Activated CD4-positive, alpha-beta T cell treated with anti-CD3 and anti-CD28 coated beads, Interleukin-2, amount 10 ng/mL, durations not matched to agents 7 days and 5 days (primary cell): ENCODE measurements around the gene SETBP1. TPM values are rescaled to one million over a fixed set of nuclear protein-coding genes. Genes with fewer than 3 reads are reported as not detected.

ENCODE experiments used
- CTCF ChIA-PET: fragments of 350-600 bp; sonication (Branson Sonifier 250); formaldehyde crosslinking; loops from one replicate; lab custom pipeline; 2021; ENCODE audit warnings: antibody characterized with exemption; lab: Charles Lee
- POLR2A ChIA-PET: fragments of 350-600 bp; sonication (Branson Sonifier 250); formaldehyde crosslinking; loops from one replicate; lab custom pipeline; 2021; ENCODE audit warnings: antibody characterized with exemption; lab: Charles Lee
- DNase-seq: peaks from one replicate; pipeline ENCODE4 v3.0.0-alpha.2; 2020
- H3K27ac Mint-ChIP-seq: one replicate; pipeline ENCODE4 v1.8.0; 2021; ENCODE audit warnings: mild to moderate bottlenecking, moderate library complexity, mixed read lengths
- H3K27me3 Mint-ChIP-seq: one replicate; pipeline ENCODE4 v1.8.0; 2021; ENCODE audit warnings: mixed read lengths
- H3K36me3 Mint-ChIP-seq: one replicate; pipeline ENCODE4 v1.8.0; 2021; ENCODE audit warnings: low read depth, mixed read lengths
- H3K4me1 Mint-ChIP-seq: one replicate; pipeline ENCODE4 v1.8.0; 2021; ENCODE audit warnings: mixed read lengths
- H3K4me3 Mint-ChIP-seq: one replicate; pipeline ENCODE4 v1.8.0; 2021; ENCODE audit warnings: mild to moderate bottlenecking, moderate library complexity, mixed read lengths
- H3K9me3 Mint-ChIP-seq: one replicate; pipeline ENCODE4 v1.8.0; 2021; ENCODE audit warnings: mixed read lengths
- total RNA-seq, 2 experiments: library from RNA; stranded (reverse); gene quantifications; one replicate each; pipeline ENCODE4 v1.2.3, GENCODE V29; 2021

Gene SETBP1
- total RNA-seq, 2 experiments from 2014 or later, result 3.7 to 4.4 TPM

- H3K27me3 Mint-ChIP-seq, result peaks cover 42% of the 10 kb centered on the region
- POLR2A ChIA-PET, result no interaction called here
- H3K4me1 Mint-ChIP-seq, result peaks cover 76% of the 10 kb centered on the region
- no peaks in the 10 kb centered on the region for H3K9me3 Mint-ChIP-seq
- peaks cover 13% of the 10 kb centered on the region for H3K36me3 Mint-ChIP-seq
- DNase-seq, result no peak
- H3K27ac Mint-ChIP-seq, result no peak overlapping the region
- CTCF ChIA-PET, result interaction anchor here (0.6 to 1.6 kb wide), 6 partner anchors 9 to 68 kb away, joined by 3 to 5 read pairs (median 4); no protein-coding TSS in a partner anchor
- no peak overlapping the region for H3K4me3 Mint-ChIP-seq
Measured at GRCh38 chr18:44729631-44730101, 49.0 kb downstream of the SETBP1 start.

- H3K4me3 Mint-ChIP-seq, result no peak overlapping the region
- H3K4me1 Mint-ChIP-seq, result peaks cover 63% of the 10 kb centered on the region
- peaks cover 52% of the 10 kb centered on the region for H3K27me3 Mint-ChIP-seq
- ChIA-PET CTCF (interaction anchor here (0.9 kb wide), 1 partner anchor 105 kb away, joined by 3 read pairs; no protein-coding TSS in a partner anchor), POLR2A (no interaction called here)
- no peak overlapping the region for H3K27ac Mint-ChIP-seq
- peaks cover 13% of the 10 kb centered on the region for H3K36me3 Mint-ChIP-seq
- no peaks in the 10 kb centered on the region for H3K9me3 Mint-ChIP-seq
- DNase-seq, result no peak
Measured at GRCh38 chr18:44730803-44731529, 50.3 kb downstream of the SETBP1 start.

GRCh38 chr18:44731530-44732237 is 51.0 kb downstream of the SETBP1 start:
- H3K36me3 Mint-ChIP-seq, result peaks cover 13% of the 10 kb centered on the region
- no peaks in the 10 kb centered on the region for H3K9me3 Mint-ChIP-seq
- peaks cover 55% of the 10 kb centered on the region for H3K27me3 Mint-ChIP-seq
- H3K27ac Mint-ChIP-seq, result no peak overlapping the region
- DNase-seq, result no peak
- ChIA-PET POLR2A (no interaction called here), CTCF (no interaction called here)
- no peak overlapping the region for H3K4me3 Mint-ChIP-seq
- H3K4me1 Mint-ChIP-seq, result peaks cover 56% of the 10 kb centered on the region

GRCh38 chr18:44732238-44732563 is 51.5 kb downstream of the SETBP1 start:
- H3K36me3 Mint-ChIP-seq, result peaks cover 12% of the 10 kb centered on the region
- no peaks in the 10 kb centered on the region for H3K9me3 Mint-ChIP-seq
- H3K27me3 Mint-ChIP-seq, result peaks cover 55% of the 10 kb centered on the region
- ChIA-PET CTCF (interaction anchor here (3.2 kb wide), 1 partner anchor 11 kb away, joined by 13 read pairs; no protein-coding TSS in a partner anchor), POLR2A (no interaction called here)
- no peak overlapping the region for H3K4me3 Mint-ChIP-seq
- H3K4me1 Mint-ChIP-seq, result peaks cover 51% of the 10 kb centered on the region
- DNase-seq, result no peak
- H3K27ac Mint-ChIP-seq, result no peak overlapping the region

- ChIA-PET POLR2A (no interaction called here), CTCF (interaction anchor here (0.9 to 3.2 kb wide), 5 partner anchors 9 to 38 kb away, joined by 3 to 13 read pairs (median 3); no protein-coding TSS in a partner anchor)
- Mint-ChIP-seq H3K27ac (no peak overlapping the region), H3K27me3 (peaks cover 54% of the 10 kb centered on the region), H3K4me3 (no peak overlapping the region), H3K4me1 (peaks cover 47% of the 10 kb centered on the region), H3K9me3 (no peaks in the 10 kb centered on the region), H3K36me3 (peaks cover 8% of the 10 kb centered on the region)
- DNase-seq, result no peak
Measured at GRCh38 chr18:44732599-44732998, 51.9 kb downstream of the SETBP1 start.

GRCh38 chr18:44733069-44733753 is 52.5 kb downstream of the SETBP1 start:
- CTCF ChIA-PET, result interaction anchor here (0.9 to 3.2 kb wide), 5 partner anchors 10 to 39 kb away, joined by 3 to 13 read pairs (median 3); no protein-coding TSS in a partner anchor
- peak; percentile 25 for DNase-seq
- Mint-ChIP-seq H3K4me3 (no peak overlapping the region), H3K36me3 (peaks cover 7% of the 10 kb centered on the region), H3K9me3 (no peaks in the 10 kb centered on the region), H3K27ac (no peak overlapping the region), H3K4me1 (peaks cover 43% of the 10 kb centered on the region), H3K27me3 (peaks cover 58% of the 10 kb centered on the region)
- POLR2A ChIA-PET, result no interaction called here

GRCh38 chr18:44733754-44734465 is 53.2 kb downstream of the SETBP1 start:
- H3K4me3 Mint-ChIP-seq, result no peak overlapping the region
- no peak overlapping the region for H3K27ac Mint-ChIP-seq
- ChIA-PET CTCF (interaction anchor here (1.4 to 3.2 kb wide), 3 partner anchors 9 to 19 kb away, joined by 3 to 13 read pairs (median 9); no protein-coding TSS in a partner anchor), POLR2A (no interaction called here)
- H3K9me3 Mint-ChIP-seq, result no peaks in the 10 kb centered on the region
- peaks cover 40% of the 10 kb centered on the region for H3K4me1 Mint-ChIP-seq
- peaks cover 56% of the 10 kb centered on the region for H3K27me3 Mint-ChIP-seq
- no peak for DNase-seq
- H3K36me3 Mint-ChIP-seq, result peaks cover 5% of the 10 kb centered on the region

- H3K27me3 Mint-ChIP-seq, result peaks cover 64% of the 10 kb centered on the region
- H3K4me3 Mint-ChIP-seq, result no peak overlapping the region
- ChIA-PET CTCF (interaction anchor here (3.2 kb wide), 1 partner anchor 8 kb away, joined by 13 read pairs; no protein-coding TSS in a partner anchor), POLR2A (no interaction called here)
- no peaks in the 10 kb centered on the region for H3K9me3 Mint-ChIP-seq
- DNase-seq, result no peak
- peaks cover 2% of the 10 kb centered on the region for H3K36me3 Mint-ChIP-seq
- no peak overlapping the region for H3K27ac Mint-ChIP-seq
- H3K4me1 Mint-ChIP-seq, result peaks cover 29% of the 10 kb centered on the region
Measured at GRCh38 chr18:44735096-44735495, 54.4 kb downstream of the SETBP1 start.

- H3K36me3 Mint-ChIP-seq, result no peaks in the 10 kb centered on the region
- H3K4me3 Mint-ChIP-seq, result no peak overlapping the region
- H3K27ac Mint-ChIP-seq, result no peak overlapping the region
- POLR2A ChIA-PET, result no interaction called here
- CTCF ChIA-PET, result no interaction called here
- peaks cover 64% of the 10 kb centered on the region for H3K27me3 Mint-ChIP-seq
- H3K4me1 Mint-ChIP-seq, result peaks cover 20% of the 10 kb centered on the region
- DNase-seq, result no peak
- H3K9me3 Mint-ChIP-seq, result no peaks in the 10 kb centered on the region
Measured at GRCh38 chr18:44736664-44737380, 56.1 kb downstream of the SETBP1 start.

- H3K27ac Mint-ChIP-seq, result no peak overlapping the region
- POLR2A ChIA-PET, result no interaction called here
- H3K4me1 Mint-ChIP-seq, result peaks cover 15% of the 10 kb centered on the region
- DNase-seq, result no peak
- no peak overlapping the region for H3K4me3 Mint-ChIP-seq
- H3K36me3 Mint-ChIP-seq, result no peaks in the 10 kb centered on the region
- H3K9me3 Mint-ChIP-seq, result no peaks in the 10 kb centered on the region
- CTCF ChIA-PET, result interaction anchor here (0.6 kb wide), 1 partner anchor 28 kb away, joined by 6 read pairs; no protein-coding TSS in a partner anchor
- H3K27me3 Mint-ChIP-seq, result peaks cover 63% of the 10 kb centered on the region
Measured at GRCh38 chr18:44737623-44738022, 56.9 kb downstream of the SETBP1 start.

GRCh38 chr18:44740000-44740399 is 59.3 kb downstream of the SETBP1 start:
- ChIA-PET POLR2A (no interaction called here), CTCF (no interaction called here)
- no peak overlapping the region for H3K27ac Mint-ChIP-seq
- no peak for DNase-seq
- peaks cover 60% of the 10 kb centered on the region for H3K27me3 Mint-ChIP-seq
- no peaks in the 10 kb centered on the region for H3K4me1 Mint-ChIP-seq
- H3K4me3 Mint-ChIP-seq, result no peak overlapping the region
- no peaks in the 10 kb centered on the region for H3K9me3 Mint-ChIP-seq
- no peaks in the 10 kb centered on the region for H3K36me3 Mint-ChIP-seq
